GM12878 (cell line): ENCODE data around the gene CCDC194. TPM values are rescaled to one million over a fixed set of nuclear protein-coding genes. Genes with fewer than 3 reads are reported as not detected.

Experiments
- ATAC-seq: fragments of 200-7000 bp; cut with Tn5 transposase; 3 replicates; pipeline ENCODE4 v1.9.1; 2020; ENCODE audit warnings: mild to moderate bottlenecking, moderate library complexity
- BruUV-seq: library from RNA; stranded (reverse); fragments of 400-500 nt; replicated peaks from 2 replicates; lab custom pipeline; 2021; lab: Mats Ljungman, UMichigan
- CTCF ChIA-PET: fragments of 300-600 bp; sonication (Branson Sonifier 250); formaldehyde crosslinking; extraction: SDS; loops from one replicate; lab custom pipeline; 2021; ENCODE audit warnings: inconsistent platforms; lab: Yijun Ruan, JAX
- POLR2A ChIA-PET: fragments of 350-600 bp; formaldehyde crosslinking; extraction: SDS; loops from one replicate; lab custom pipeline; 2021; ENCODE audit warnings: inconsistent platforms; lab: Charles Lee
- RAD21 ChIA-PET: fragments of 300-600 bp; sonication (Branson Sonifier 250); formaldehyde crosslinking; loops from one replicate; lab custom pipeline; 2023; ENCODE audit warnings: antibody characterized with exemption; ENCODE audit not compliant: unreplicated experiment; lab: Charles Lee
- SMC1A ChIA-PET: fragments of 300-600 bp; sonication (Branson Sonifier 250); formaldehyde crosslinking; loops from one replicate; lab custom pipeline; 2023; ENCODE audit not compliant: unreplicated experiment, uncharacterized antibody; lab: Charles Lee
- DNase-seq: peaks from one replicate; pipeline ENCODE4 v3.0.0-alpha.2; 2011; ENCODE audit warnings: low read depth, low spot score
- FAIRE-seq: peaks from 3 replicates; lab custom pipeline; 2011; peaks lifted over from hg19 to GRCh38; lab: Jason Lieb, UNC
- H2AFZ ChIP-seq: 2 replicates; pipeline ENCODE4 v1.6.0; 2011; ENCODE audit warnings: low read depth, low read length, control low read depth; ENCODE audit not compliant: control insufficient read depth
- H3K27ac ChIP-seq: 2 replicates; pipeline ENCODE4 v1.5.1; 2011; ENCODE audit warnings: control low read depth; ENCODE audit not compliant: control insufficient read depth, insufficient read depth
- H3K27me3 ChIP-seq, 2 experiments: replicated peaks in 1 of 2; 2 replicates each; pipeline versions ENCODE4 v1.6.0 to v1.6.1; 2011; ENCODE audit warnings: low read length in 1 of 2; ENCODE audit not compliant: control insufficient read depth in 2 of 2, insufficient read depth in 2 of 2
- H3K36me3 ChIP-seq, 2 experiments: 2 replicates each; pipeline ENCODE4 v1.5.1; 2011; ENCODE audit warnings: low read length in 1 of 2; ENCODE audit not compliant: control insufficient read depth in 2 of 2, insufficient read depth in 2 of 2
- H3K4me1 ChIP-seq: 2 replicates; pipeline ENCODE4 v1.6.1; 2011; ENCODE audit warnings: mild to moderate bottlenecking, low read length, moderate library complexity, mixed read lengths; ENCODE audit not compliant: control insufficient read depth, insufficient read depth
- H3K4me2 ChIP-seq: 2 replicates; pipeline ENCODE4 v1.6.0; 2011; ENCODE audit warnings: control low read depth; ENCODE audit not compliant: control insufficient read depth, insufficient read depth
- H3K4me3 ChIP-seq: fragments of 200-600 bp; sonication (generic); 2 replicates; pipeline ENCODE4 v1.5.1; 2016
- H3K79me2 ChIP-seq: 2 replicates; pipeline ENCODE4 v1.6.0; 2011; ENCODE audit warnings: low read length; ENCODE audit not compliant: control insufficient read depth, insufficient read depth
- H3K9ac ChIP-seq: 2 replicates; pipeline ENCODE4 v1.8.0; 2011; ENCODE audit warnings: low read length, control low read depth, mixed read lengths; ENCODE audit not compliant: control insufficient read depth, insufficient read depth
- H3K9me3 ChIP-seq: replicated peaks from 3 replicates; pipeline ENCODE4 v1.5.1; 2011; ENCODE audit warnings: mild to moderate bottlenecking, low read length; ENCODE audit not compliant: control insufficient read depth, insufficient read depth
- H4K20me1 ChIP-seq: 2 replicates; pipeline ENCODE4 v1.6.0; 2011; ENCODE audit not compliant: control insufficient read depth, insufficient read depth
- CTCF ChIP-seq, 3 experiments: IDR thresholded peaks in 2 of 3; conservative IDR thresholded peaks in 1 of 3; 2 replicates each; pipeline ENCODE4 v1.5.1; 2011; ENCODE audit warnings: low read depth in 3 of 3, low read length in 3 of 3, mild to moderate bottlenecking in 3 of 3, control low read depth in 2 of 3, moderate library complexity in 2 of 3, inconsistent platforms in 1 of 3, mixed read lengths in 1 of 3; ENCODE audit not compliant: control insufficient read depth in 2 of 3, insufficient read depth in 1 of 3; ENCODE audit errors: extremely low read depth in 1 of 3
- EZH2 ChIP-seq: IDR thresholded peaks from 2 replicates; pipeline ENCODE4 v1.6.1; 2012; ENCODE audit warnings: low read depth, mild to moderate bottlenecking, control low read depth, inconsistent platforms, low read length, borderline replicate concordance; ENCODE audit not compliant: control insufficient read depth
- MEF2A ChIP-seq: IDR thresholded peaks from 2 replicates; pipeline ENCODE4 v1.6.1; 2011; ENCODE audit warnings: low read depth, mild to moderate bottlenecking, low read length, moderate library complexity; ENCODE audit not compliant: insufficient read depth
- MEF2B ChIP-seq: fragments of 450-650 bp; IDR thresholded peaks from 2 replicates; pipeline ENCODE4 v1.6.1; 2018; ENCODE audit warnings: mild to moderate bottlenecking, moderate library complexity; ENCODE audit not compliant: partially characterized antibody, poor library complexity, severe bottlenecking
- NR2C2 ChIP-seq: IDR thresholded peaks from 2 replicates; pipeline ENCODE4 v1.6.1; 2011; ENCODE audit warnings: borderline replicate concordance, low read depth; ENCODE audit not compliant: control insufficient read depth, insufficient read length
- PAX5 ChIP-seq: IDR thresholded peaks from 2 replicates; pipeline ENCODE4 v1.6.1; 2011; ENCODE audit warnings: low read depth, low read length, borderline replicate concordance
- POLR2AphosphoS5 ChIP-seq: IDR thresholded peaks from 2 replicates; pipeline ENCODE4 v1.6.1; 2011; ENCODE audit warnings: mild to moderate bottlenecking, low read length, inconsistent platforms
- WGBS: methylation state at CpG from one replicate; pipeline ENCODE4 v1.1.6; 2016; ENCODE audit warnings: low lambda C conversion rate; ENCODE audit not compliant: insufficient replicate concordance, insufficient coverage; ENCODE audit errors: missing lambda C conversion rate; 5-methylcytosine and 5-hydroxymethylcytosine counted together
- in situ Hi-C: fragments of 300-500 bp; cut with MboI; formaldehyde crosslinking; loops from 9 replicates; pipeline ENCODE4 v1.14.3; 2018; ENCODE audit warnings: mixed read lengths
- intact Hi-C: fragments of 100-400 bp; cut with micrococcal nuclease; formaldehyde crosslinking; loops from one replicate; pipeline ENCODE4 v1.14.2; 2022; ENCODE audit not compliant: unreplicated experiment
- polyA plus RNA-seq, 11 experiments: library from polyadenylated mRNA; depleted of rRNA in 4 of 11; unstranded in 6 of 11; stranded (reverse) in 5 of 11; fragments of >200 nt; fragmentation: Nextera tagmentation in 4 of 11; fragmentation: Illumina TruSeq in 1 of 11; extraction: Ambion mirVana in 4 of 11; extraction: Trizol in 1 of 11; gene quantifications; 1 replicate in 1 of 11; 2 replicates in 10 of 11; pipeline versions ENCODE4 v1.2.1 to v1.2.3, GENCODE V29; 2011 to 2016; ENCODE audit warnings: inconsistent platforms in 2 of 11, missing spikeins in 2 of 11, low read depth in 1 of 11
- total RNA-seq, 4 experiments: library from RNA; depleted of rRNA in 3 of 4; stranded (reverse); fragments of >200 nt in 3 of 4; fragmentation: Illumina TruSeq in 1 of 4; extraction: Trizol in 1 of 4; gene quantifications; 2 replicates each; pipeline versions ENCODE4 v1.2.1 to v1.2.3, GENCODE V29; 2013 to 2021

CCDC194 gene
- total and polyA plus RNA-seq, 10 of the 15 experiments (the other 5 are each of a cell fraction or from before 2014, with no cell fraction given): 0.07 to 3.4 (median 0.97) TPM

DNA sequence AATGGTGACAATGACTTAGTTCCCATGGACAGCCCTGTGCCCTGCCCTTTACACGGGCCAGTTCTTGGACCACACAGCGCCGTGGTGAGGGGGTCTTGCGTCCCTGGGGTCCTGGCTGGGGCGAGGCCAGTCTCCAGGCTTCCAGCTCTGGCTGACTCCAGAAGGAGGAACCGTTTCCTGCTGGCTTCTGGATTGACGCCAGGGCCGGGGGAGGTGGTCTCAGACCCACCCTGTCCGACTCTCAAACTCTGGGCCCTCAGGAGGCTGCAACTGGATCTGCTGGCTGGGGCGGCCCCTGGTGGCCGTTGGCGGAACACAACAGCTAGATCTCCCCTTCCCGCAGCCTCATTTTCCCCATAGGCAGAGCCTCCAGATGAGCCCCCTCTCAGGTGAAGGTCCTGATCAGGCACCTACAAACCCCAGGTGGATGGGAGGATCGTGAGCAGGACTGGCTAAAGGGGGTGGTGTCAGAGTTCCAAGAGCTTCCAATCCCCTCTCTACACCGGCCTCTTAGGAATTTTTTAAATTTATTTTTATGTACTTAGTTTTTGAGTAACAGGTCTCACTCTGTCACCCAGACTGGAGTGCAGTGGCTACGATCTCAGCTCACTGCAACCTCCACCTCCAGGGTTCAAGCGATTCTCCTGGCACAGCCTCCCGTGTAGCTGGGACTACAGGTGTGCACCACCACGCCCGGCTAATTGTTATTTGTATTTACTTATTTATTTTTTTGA is 8.0 kb downstream of the CCDC194 start (continued):
- TF ChIP-seq NR2C2 (no peak), CTCF (IDR thresholded peaks at IDR 0.05 in 2 of 3, conservative IDR thresholded peaks at IDR 0.05 in 1 of 3; ENCODE audit: control insufficient read depth in 2 of 3, extremely low read depth in 1 of 3, insufficient read depth in 1 of 3, low read depth in 3 of 3, low read length in 3 of 3) (peak; percentile 92 to 99 (median 94)), MEF2A (no peak), EZH2 (no peak), MEF2B (peak; percentile 40)

DNA sequence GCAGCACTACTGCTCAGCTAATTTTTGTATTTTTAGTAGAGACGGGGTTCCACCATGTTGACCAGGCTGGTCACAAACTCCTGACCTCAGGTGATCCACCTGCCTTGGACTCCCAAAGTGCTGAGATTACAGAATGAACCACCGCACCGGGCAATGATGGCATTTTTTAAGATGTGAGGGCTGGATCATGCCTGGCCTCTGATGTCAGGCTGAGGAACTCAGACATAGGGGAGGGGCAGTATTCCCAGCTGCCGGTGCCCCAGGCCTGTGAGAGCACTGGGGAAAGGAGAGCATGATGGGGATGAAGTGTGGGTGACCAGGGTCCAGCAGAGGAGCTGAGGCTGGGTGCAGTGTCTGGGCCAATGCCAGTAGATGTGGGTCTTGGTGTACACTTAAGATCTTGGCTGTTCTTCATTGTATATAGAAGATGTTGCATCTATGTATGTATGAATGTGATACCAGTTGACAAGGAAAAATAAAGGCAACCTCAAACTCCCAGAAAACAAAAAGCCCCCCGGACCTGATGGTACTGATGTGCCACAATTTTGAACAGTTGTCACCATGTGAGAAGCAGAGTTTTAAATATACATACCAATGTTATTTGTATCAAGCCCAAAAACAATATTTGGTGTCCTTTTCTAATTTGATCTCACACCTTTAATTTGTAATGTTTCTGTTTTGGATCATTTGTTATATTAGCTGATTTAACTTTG is 13.4 kb downstream of the CCDC194 start:
- POLR2A ChIA-PET: interaction anchor here (0.7 to 1.1 kb wide), 2 partner anchors 71 to 314 kb away, joined by 3 to 7 read pairs; partner anchors contain the start of gene DDA1

More for the DNA sequence above, 13.4 kb downstream of the CCDC194 start:
- RAD21 ChIA-PET: no interaction called here
- no peak for ATAC-seq
- Histone ChIP-seq H3K79me2 (no peaks in the 10 kb centered on the region), H2AFZ (no peak overlapping the region), H3K36me3 (no peaks in the 10 kb centered on the region), H3K27ac (no peak overlapping the region), H4K20me1 (no peaks in the 10 kb centered on the region), H3K9ac (no peak overlapping the region), H3K9me3 (no peaks in the 10 kb centered on the region; the same call in 2 of the 3 replicates), H3K27me3 (no peaks in the 10 kb centered on the region), H3K4me2 (no peak overlapping the region), H3K4me1 (peaks cover 11% of the 10 kb centered on the region), H3K4me3 (no peak overlapping the region)
- in situ Hi-C loops: no loop called here
- no peak for FAIRE-seq
- TF ChIP-seq POLR2AphosphoS5 (no peak), PAX5 (no peak)
- 96% methylated on average over 5 of the region's 5 CpGs for WGBS
- no peak for DNase-seq
- no TSS peak for BruUV-seq
- SMC1A ChIA-PET: interaction anchor here (0.9 kb wide), 2 partner anchors 9 to 33 kb away, joined by 3 read pairs; no protein-coding TSS in a partner anchor
- CTCF ChIA-PET: interaction anchor here (0.6 to 1.2 kb wide), 3 partner anchors 15 to 120 kb away, joined by 3 to 4 read pairs (median 4); no protein-coding TSS in a partner anchor
- intact Hi-C loops: no loop called here
